ENCODE results near the gene FTO.

Gene FTO

DNA sequence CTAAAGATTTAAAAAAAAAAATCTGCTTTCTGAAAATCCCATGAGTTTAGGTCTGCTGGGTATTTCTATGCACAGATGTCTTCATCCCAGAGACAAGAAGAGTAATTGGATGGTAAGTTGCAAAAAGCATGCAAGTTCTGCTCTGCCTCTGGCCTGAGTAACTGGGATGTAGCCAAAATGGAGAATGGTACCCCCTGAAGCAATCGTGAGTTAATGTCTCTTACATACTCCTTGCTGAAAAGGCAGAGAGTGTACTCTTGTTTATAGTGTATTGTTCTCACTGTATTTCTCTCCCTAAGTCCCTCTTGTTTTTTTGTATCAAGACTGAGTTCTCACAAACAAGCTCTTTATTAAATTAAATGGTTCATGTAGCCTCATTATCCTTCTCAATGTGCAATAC lies 323.6 kb downstream of the FTO start:
- DNase-seq, result no peak

DNA sequence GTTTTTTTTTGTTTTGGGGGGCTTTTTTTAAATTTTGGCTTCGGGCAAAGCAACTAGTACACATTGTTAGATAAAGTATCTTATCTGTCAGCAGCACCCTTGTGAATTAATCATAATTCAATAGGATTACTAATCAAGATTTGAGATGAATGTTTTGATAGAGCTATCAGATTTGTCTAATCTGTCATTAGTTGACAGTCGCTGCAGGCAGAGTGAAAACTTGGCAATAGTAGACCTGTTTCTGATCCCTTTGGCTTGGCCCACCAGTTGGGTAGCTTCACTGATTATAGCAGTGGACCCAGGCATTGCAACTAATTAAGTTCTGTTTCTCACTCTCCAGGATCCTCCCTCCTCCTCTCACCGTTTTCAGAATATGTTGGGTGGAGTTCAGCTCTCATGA lies 324.0 kb downstream of the FTO start:
- no peak for DNase-seq

DNA sequence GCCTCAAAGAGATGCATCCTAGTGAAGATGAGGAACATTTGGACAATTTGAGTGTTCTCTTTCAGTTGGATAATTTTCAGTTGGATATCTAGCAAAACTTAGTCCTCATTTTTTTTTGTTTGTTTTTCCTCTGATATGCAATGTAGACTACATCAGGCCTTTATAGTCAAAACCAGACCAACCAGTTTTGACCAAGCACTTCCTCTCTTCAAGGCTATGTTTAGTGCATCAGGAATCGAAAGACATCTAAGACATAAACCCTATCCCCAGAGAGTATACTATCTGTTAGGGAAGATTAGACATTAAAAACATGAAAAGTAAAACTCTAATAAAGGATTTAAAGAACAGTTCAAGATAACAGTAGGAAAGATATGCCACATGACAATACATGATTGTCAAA lies 326.5 kb downstream of the FTO start:
- no peak for DNase-seq

DNA sequence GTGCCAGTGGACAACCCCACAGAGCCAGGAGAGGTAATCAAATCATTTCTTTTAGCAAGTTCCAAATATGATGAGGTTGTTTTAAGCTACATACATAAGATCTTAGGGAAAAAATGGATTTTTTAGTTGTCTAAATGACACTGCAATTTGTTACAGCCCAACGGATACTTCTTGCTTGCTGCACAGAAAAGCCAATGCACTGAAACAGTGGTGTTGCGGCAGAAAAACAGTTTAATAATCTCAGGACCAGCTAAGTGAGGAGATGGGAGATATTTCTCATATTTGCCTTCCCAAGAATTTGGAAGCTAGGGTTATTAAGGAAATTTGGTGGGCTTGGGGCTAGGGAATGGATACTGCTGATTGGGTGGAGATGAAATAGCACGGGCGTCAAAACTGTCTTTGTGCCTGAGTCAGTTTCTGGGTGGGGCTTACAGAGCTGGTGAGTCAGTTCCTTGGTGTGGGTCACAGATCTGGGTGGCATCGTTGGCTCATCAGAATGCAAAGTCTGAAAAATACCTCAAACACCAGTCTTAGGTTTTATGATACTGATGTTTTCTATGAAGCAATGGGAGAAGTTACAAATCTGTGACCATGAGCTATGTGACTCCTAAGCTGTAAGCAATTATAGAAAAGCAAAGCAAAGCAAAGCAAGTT lies 327.3 kb downstream of the FTO start:
- DNase-seq, result no peak

GRCh38 chr16:54033747-54034146 lies 329.8 kb downstream of the FTO start:
- DNase-seq, result no peak

GRCh38 chr16:54034684-54035083 lies 330.7 kb downstream of the FTO start:
- no peak for DNase-seq

DNA sequence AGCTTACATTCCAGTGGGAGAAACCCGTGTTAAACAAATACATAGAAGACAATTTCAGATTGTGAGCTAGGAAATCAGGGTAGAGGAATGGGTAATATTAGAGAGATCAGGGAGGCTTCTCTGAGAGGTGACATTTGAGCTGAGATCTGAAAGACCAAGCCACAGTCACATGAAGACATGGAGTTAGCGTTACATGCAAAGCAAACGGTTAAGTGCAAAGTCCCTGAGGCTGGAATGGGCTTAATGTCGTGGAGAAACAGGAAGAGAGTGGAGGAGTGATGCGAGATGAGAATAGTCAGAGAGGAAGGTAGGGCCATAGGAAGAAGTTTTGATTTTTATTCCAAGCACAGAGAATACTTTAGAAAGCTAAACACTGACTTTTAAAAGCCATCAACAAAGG lies 336.5 kb downstream of the FTO start:
- no peak for DNase-seq

- DNase-seq, result no peak
Observed at GRCh38 chr16:54040975-54041374, 337.0 kb downstream of the FTO start.

DNA sequence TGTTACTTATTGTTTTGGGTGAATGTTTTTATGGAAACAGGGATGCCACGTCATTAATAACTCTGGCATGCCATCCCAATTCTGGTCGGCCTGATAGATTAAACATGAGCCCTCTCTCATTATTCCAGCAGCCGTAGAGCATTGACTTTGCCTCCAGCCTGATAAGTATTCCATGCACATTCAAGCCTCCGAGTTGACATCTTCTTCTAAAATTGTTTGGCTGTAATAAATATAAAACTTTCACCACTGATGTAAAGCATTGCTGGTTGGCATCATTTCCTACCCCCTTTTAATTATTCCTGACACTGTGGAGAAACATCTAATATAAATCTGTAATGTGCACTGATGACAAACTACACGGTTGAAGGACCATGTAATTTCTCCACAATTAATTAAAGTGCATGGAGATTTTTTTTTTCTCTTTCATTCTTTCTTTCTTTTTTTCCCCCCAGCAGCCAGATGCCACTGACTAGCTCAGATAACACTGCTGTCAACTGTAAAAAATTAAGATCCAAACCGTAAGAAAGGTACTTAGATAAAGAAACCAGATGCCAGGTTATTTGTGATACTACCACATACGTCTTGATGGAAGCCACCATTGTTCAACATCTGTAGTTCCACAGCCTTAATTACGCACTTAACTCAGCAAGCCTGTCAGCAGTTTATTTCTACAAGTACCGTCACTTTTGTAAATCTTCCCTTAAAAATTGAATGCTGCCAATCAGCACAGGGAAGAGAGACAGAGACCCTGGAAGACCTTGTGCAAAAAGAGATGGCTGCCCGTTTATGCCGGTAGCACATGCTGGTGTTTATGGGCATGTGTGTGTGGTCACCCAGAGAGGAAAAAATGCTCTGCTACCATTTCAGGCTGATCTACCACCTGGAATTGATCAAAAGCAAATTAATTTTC lies 344.9 kb downstream of the FTO start:
- no peak for DNase-seq

- DNase-seq, result no peak
Observed at GRCh38 chr16:54049591-54050458, 345.9 kb downstream of the FTO start.

- no peak for DNase-seq
Observed at GRCh38 chr16:54050459-54051210, 346.7 kb downstream of the FTO start.

GRCh38 chr16:54051821-54052220 lies 347.9 kb downstream of the FTO start:
- DNase-seq, result no peak

DNA sequence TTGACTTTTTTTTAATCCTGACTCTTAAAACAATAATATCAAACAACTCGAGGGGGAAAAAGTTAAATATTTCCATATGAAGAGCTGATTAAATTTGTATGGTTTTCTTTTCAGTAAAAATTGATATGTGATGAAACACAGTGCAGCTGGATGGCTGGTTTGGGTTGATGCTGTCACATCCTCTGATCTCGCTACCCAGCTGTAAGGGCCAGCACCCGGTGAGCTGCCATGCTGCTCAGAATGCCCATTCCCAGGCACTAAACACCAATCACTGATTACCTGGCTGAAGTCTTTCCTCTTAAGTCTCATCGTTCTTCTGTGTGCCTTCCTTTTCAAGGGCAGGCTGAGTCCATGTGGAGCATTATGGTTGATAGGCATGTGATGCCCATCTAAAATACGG lies 348.3 kb downstream of the FTO start:
- DNase-seq, result no peak

GRCh38 chr16:54053891-54054820 lies 350.2 kb downstream of the FTO start:
- no peak for DNase-seq

GRCh38 chr16:54055191-54055590 lies 351.2 kb downstream of the FTO start:
- no peak for DNase-seq

DNA sequence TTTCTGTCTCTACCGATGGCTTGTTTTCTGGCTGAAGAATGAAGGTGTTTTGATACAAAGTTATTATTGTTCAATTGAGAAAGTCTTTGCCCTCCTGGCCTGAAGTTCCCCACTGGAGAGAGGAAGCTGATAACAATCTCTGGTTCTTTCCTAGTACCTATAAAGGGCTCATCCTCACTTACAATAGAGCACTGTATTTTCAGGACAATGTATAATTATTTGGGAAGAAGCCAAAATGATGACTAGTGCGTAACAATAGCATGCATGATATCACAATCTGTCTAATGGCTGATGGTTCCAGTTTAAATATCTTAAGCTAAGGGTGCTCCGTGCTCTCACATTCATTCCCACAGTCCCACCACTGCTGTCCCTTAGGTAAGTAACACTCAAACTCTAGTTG lies 351.9 kb downstream of the FTO start:
- DNase-seq, result no peak

GRCh38 chr16:54056921-54057320 lies 353.0 kb downstream of the FTO start:
- DNase-seq, result no peak

DNA sequence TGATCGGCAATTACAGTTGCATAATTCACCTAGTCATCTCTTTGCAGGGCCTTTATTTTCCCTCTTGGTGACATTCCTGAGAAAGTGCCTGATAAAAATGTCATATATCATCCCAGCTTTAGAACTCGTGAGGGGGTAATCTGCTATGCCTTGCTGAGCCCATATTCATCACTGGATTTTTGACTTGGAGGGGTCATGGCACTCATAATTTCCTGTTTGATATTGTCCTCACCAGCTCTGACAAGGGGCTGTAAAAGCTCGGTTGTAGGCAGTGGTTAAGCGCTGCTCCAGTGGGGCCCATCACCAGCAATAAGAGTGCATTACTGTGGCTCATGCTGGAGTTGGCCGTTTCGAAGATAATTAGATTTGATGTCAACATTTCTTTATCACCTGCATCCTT lies 355.4 kb downstream of the FTO start:
- no peak for DNase-seq

DNA sequence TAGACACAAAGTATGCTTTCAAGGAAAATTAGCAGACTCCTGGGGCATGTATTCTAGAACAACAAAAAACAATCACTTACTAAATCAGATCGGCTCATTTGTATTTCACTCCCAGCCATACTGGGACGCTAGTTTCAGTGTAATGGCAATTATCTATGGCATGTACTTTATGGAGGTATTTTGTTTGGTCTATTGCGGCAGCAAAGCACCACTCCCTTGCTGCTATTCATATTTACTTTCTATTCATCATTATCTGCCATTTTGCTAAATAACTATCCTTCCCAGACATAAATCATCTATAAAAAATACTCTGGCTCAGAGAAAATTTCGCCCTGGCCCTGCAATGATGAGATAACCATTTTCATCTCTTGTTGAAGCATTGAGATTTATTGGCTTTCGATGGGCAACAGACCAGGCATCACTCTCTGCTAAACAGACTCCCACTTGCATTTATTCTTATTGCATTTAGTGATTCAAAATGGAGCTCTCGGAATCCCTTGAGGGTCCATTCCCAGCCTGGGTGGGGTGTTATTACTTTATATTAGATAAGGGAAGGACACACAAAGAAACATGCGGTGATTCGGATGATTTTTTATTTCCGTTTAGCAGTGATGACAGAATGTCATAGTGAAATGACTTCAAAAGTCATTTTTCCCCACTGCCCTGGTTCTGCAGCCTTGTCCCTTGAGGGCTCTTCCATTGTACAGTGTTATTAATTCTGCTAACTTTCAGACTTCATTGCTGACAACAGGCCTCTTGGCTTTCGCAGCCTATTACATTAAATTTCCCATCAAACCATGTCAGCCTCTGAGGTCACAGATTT lies 356.9 kb downstream of the FTO start:
- DNase-seq, result no peak

GRCh38 chr16:54061454-54061853 lies 357.5 kb downstream of the FTO start:
- DNase-seq, result no peak

All from activated CD4-positive, alpha-beta T cell treated with anti-CD3 and anti-CD28 coated beads for 48 hours (primary cell).